Esophagus squamous epithelium (tissue), 5 donors: ENCODE measurements around the gene CALCOCO2. TPM values are rescaled to one million over a fixed set of nuclear protein-coding genes. Genes with fewer than 3 reads are reported as not detected.

Experiments
- DNase-seq: peaks from one replicate; lab custom pipeline; 2025; lab: John Stamatoyannopoulos, UW
- H3K27ac ChIP-seq, 4 donors: fragments of 200-600 bp; sonication (generic); one replicate each; pipeline ENCODE4 v1.5.1; 2016 to 2019; ENCODE audit warnings: mild to moderate bottlenecking in 1 of 4
- H3K27me3 ChIP-seq, 4 donors: fragments of 200-600 bp; sonication (generic); 1 replicate in 3 of 4; 2 replicates in 1 of 4; pipeline versions ENCODE4 v1.5.1 to v1.6.0; 2017 to 2021; ENCODE audit warnings: antibody characterized with exemption in 1 of 4
- H3K36me3 ChIP-seq, 3 donors: fragments of 200-600 bp; sonication (generic); one replicate each; pipeline ENCODE4 v1.5.1; 2016 to 2019
- H3K4me1 ChIP-seq, 3 donors: fragments of 200-600 bp; sonication (generic); one replicate each; pipeline ENCODE4 v1.5.1; 2017 to 2019
- H3K4me3 ChIP-seq, 4 donors: fragments of 200-600 bp; sonication (generic); 1 replicate in 3 of 4; 2 replicates in 1 of 4; pipeline ENCODE4 v1.5.1; 2016 to 2019; ENCODE audit warnings: mild to moderate bottlenecking in 2 of 4, moderate library complexity in 1 of 4
- H3K9me3 ChIP-seq, 3 donors: fragments of 200-600 bp; sonication (generic); one replicate each; pipeline ENCODE4 v1.5.1; 2016 to 2019
- POLR2A ChIP-seq, 4 donors: fragments of 450-650 bp; IDR thresholded peaks; one replicate each; pipeline ENCODE4 v1.6.1; 2017; ENCODE audit warnings: antibody characterized with exemption in 4 of 4, mild to moderate bottlenecking in 4 of 4, moderate library complexity in 3 of 4
- WGBS, 2 donors: methylation state at CpG; one replicate each; pipeline ENCODE4 v1.1.5; 2018; 5-methylcytosine and 5-hydroxymethylcytosine counted together
- intact Hi-C: fragments of 100-400 bp; cut with DNase I; formaldehyde crosslinking; loops from one replicate; pipeline ENCODE4 v1.15.0; 2022
- total RNA-seq, 4 donors: library from RNA; depleted of rRNA; stranded (reverse); fragments of >200 nt; gene quantifications; one replicate each; pipeline ENCODE4 v1.1.0, GENCODE V29; 2016
- TF ChIP-seq, protein P1 (sequence below), 6 experiments: fragments of 450-650 bp in 4 of 6; fragments of 200-600 bp in 2 of 6; sonication (generic) in 2 of 6; IDR thresholded peaks; one replicate each; pipeline ENCODE4 v1.5.1; 2016 to 2019; ENCODE audit warnings: antibody characterized with exemption in 6 of 6, mild to moderate bottlenecking in 4 of 6, moderate library complexity in 4 of 6
- donor health status: DM: yes; HTN: yes; CAD: no.

The CALCOCO2 gene
- total RNA-seq, 4 donors from 2014 or later: 62.3 to 129 (median 79.4) TPM

GRCh38 chr17:48901241-48901640, 70.4 kb downstream of the CALCOCO2 start:
- no peak for DNase-seq
- WGBS, 2 donors: 38 to 57% methylated on average over 1 of the region's 1 CpG
- H3K27ac ChIP-seq: peak overlapping the region in 1 of 4 donors; percentile 10
- TF ChIP-seq POLR2A (IDR thresholded peaks at IDR 0.05): no peak
- TF ChIP-seq, protein P1, sequence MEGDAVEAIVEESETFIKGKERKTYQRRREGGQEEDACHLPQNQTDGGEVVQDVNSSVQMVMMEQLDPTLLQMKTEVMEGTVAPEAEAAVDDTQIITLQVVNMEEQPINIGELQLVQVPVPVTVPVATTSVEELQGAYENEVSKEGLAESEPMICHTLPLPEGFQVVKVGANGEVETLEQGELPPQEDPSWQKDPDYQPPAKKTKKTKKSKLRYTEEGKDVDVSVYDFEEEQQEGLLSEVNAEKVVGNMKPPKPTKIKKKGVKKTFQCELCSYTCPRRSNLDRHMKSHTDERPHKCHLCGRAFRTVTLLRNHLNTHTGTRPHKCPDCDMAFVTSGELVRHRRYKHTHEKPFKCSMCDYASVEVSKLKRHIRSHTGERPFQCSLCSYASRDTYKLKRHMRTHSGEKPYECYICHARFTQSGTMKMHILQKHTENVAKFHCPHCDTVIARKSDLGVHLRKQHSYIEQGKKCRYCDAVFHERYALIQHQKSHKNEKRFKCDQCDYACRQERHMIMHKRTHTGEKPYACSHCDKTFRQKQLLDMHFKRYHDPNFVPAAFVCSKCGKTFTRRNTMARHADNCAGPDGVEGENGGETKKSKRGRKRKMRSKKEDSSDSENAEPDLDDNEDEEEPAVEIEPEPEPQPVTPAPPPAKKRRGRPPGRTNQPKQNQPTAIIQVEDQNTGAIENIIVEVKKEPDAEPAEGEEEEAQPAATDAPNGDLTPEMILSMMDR (IDR thresholded peaks at IDR 0.05): no peak
- H3K4me3 ChIP-seq: no peak overlapping the region
- H3K4me1 ChIP-seq: peaks cover 0 to 7% (median 5%) of the 10 kb centered on the region in 3 donors
- intact Hi-C loops: no loop called here
- peaks cover 0 to 24% (median 0%) of the 10 kb centered on the region in 3 donors for H3K36me3 ChIP-seq
- H3K27me3 ChIP-seq: no peaks in the 10 kb centered on the region
- no peaks in the 10 kb centered on the region for H3K9me3 ChIP-seq

GRCh38 chr17:48903401-48903800, 72.6 kb downstream of the CALCOCO2 start:
- no peak overlapping the region for H3K27ac ChIP-seq
- H3K36me3 ChIP-seq: peaks cover 0 to 2% (median 0%) of the 10 kb centered on the region in 3 donors
- no peak for TF ChIP-seq POLR2A (IDR thresholded peaks at IDR 0.05)
- TF ChIP-seq, protein P1 (IDR thresholded peaks at IDR 0.05): no peak
- H3K4me3 ChIP-seq: no peak overlapping the region
- H3K27me3 ChIP-seq: no peaks in the 10 kb centered on the region
- H3K4me1 ChIP-seq: peaks cover 0 to 16% (median 5%) of the 10 kb centered on the region in 3 donors
- DNase-seq: no peak
- intact Hi-C loops: no loop called here
- H3K9me3 ChIP-seq: no peaks in the 10 kb centered on the region
- 83 to 100% methylated on average over 1 of the region's 1 CpG for WGBS, 2 donors

DNA sequence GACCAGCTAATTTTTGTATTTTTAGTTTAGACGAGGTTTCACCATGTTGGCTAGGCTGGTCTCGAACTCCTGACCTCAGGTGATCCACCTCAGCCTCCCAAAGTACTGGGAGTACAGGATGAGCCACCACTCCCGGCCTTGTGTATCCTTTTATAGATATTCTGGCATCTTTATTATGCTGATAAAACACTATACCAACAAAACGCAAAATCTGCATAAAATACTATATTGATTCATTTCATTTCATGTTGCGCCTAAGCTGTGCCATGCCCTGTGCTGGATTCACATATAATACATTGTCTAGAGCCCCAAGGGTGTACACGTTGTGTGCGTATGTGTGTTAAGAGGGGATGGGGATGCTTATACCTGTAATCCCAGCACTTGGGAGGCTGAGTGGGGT, 73.6 kb downstream of the CALCOCO2 start:
- 86 to 90% methylated on average over 7 of the region's 7 CpGs for WGBS, 2 donors

GRCh38 chr17:48905987-48906515, 75.2 kb downstream of the CALCOCO2 start:
- Histone ChIP-seq H3K9me3 (no peaks in the 10 kb centered on the region), H3K27ac (no peak overlapping the region), H3K4me1 (peaks cover 18 to 34% (median 25%) of the 10 kb centered on the region in 3 donors)

More for the DNA sequence above, 73.6 kb downstream of the CALCOCO2 start:
- Histone ChIP-seq H3K36me3 (no peaks in the 10 kb centered on the region), H3K27ac (no peak overlapping the region), H3K27me3 (no peaks in the 10 kb centered on the region), H3K4me1 (peaks cover 4 to 21% (median 8%) of the 10 kb centered on the region in 3 donors), H3K4me3 (no peak overlapping the region), H3K9me3 (no peaks in the 10 kb centered on the region)
- intact Hi-C loops: no loop called here
- no peak for DNase-seq
- TF ChIP-seq, protein P1 (IDR thresholded peaks at IDR 0.05): no peak
- no peak for TF ChIP-seq POLR2A (IDR thresholded peaks at IDR 0.05)

GRCh38 chr17:48907713-48908046, 76.8 kb downstream of the CALCOCO2 start:
- peaks cover 0 to 22% (median 0%) of the 10 kb centered on the region in 3 donors for H3K36me3 ChIP-seq
- no peaks in the 10 kb centered on the region for H3K27me3 ChIP-seq
- H3K4me1 ChIP-seq: peaks cover 18 to 46% (median 31%) of the 10 kb centered on the region in 3 donors
- no peak for TF ChIP-seq POLR2A (IDR thresholded peaks at IDR 0.05)
- TF ChIP-seq, protein P1 (IDR thresholded peaks at IDR 0.05): no peak
- WGBS, 2 donors: 0 to 27% methylated on average over 1 to 2 of the region's 2 CpGs
- H3K4me3 ChIP-seq: peak overlapping the region; percentile 93 to 98 (median 97)
- DNase-seq: no peak
- no peaks in the 10 kb centered on the region for H3K9me3 ChIP-seq
- intact Hi-C loops: no loop called here
- H3K27ac ChIP-seq: peak overlapping the region; percentile 91 to 97 (median 96)

More at GRCh38 chr17:48905987-48906515, 75.2 kb downstream of the CALCOCO2 start:
- H3K27me3 ChIP-seq: no peaks in the 10 kb centered on the region
- no peak overlapping the region for H3K4me3 ChIP-seq
- 56 to 78% methylated on average over 9 of the region's 9 CpGs for WGBS, 2 donors
- no peak for TF ChIP-seq POLR2A (IDR thresholded peaks at IDR 0.05)
- TF ChIP-seq, protein P1 (IDR thresholded peaks at IDR 0.05): no peak
- DNase-seq: no peak
- H3K36me3 ChIP-seq: peaks cover 0 to 6% (median 0%) of the 10 kb centered on the region in 3 donors
- intact Hi-C loops: no loop called here
